Panc1 (cell line): ENCODE measurements around the gene FAM217B. TPM values are rescaled to one million over a fixed set of nuclear protein-coding genes. Genes with fewer than 3 reads are reported as not detected.

ENCODE experiments used
- ATAC-seq: fragments of 200-7000 bp; cut with Tn5 transposase; 2 replicates; pipeline ENCODE4 v1.9.1; 2020; ENCODE audit warnings: mild to moderate bottlenecking, moderate library complexity
- BruUV-seq: library from RNA; stranded (reverse); fragments of 400-500 nt; replicated peaks from 2 replicates; lab custom pipeline; 2021; lab: Mats Ljungman, UMichigan
- CTCF ChIA-PET: fragments of 300-600 bp; sonication (Branson Sonifier 250); formaldehyde crosslinking; loops from one replicate; lab custom pipeline; 2022; ENCODE audit warnings: antibody characterized with exemption; lab: Charles Lee
- POLR2A ChIA-PET: fragments of 300-600 bp; sonication (Branson Sonifier 250); formaldehyde crosslinking; loops from one replicate; lab custom pipeline; 2022; ENCODE audit warnings: antibody characterized with exemption; lab: Charles Lee
- DNase-seq: peaks from one replicate; pipeline ENCODE4 v3.0.0-alpha.2; 2010; ENCODE audit warnings: low read depth, low spot score
- H3K27ac ChIP-seq: 2 replicates; pipeline ENCODE4 v1.5.1; 2011; ENCODE audit warnings: mild to moderate bottlenecking, low read length, inconsistent platforms
- H3K27me3 ChIP-seq: fragments of 200-500 bp; sonication (Bioruptor generic); 2 replicates; pipeline ENCODE4 v1.6.0; 2014; ENCODE audit warnings: low read length, inconsistent platforms; ENCODE audit not compliant: control insufficient read depth, insufficient read depth
- H3K36me3 ChIP-seq: fragments of 200-500 bp; sonication (Bioruptor generic); 2 replicates; pipeline ENCODE4 v1.5.1; 2014; ENCODE audit warnings: inconsistent platforms, mild to moderate bottlenecking, low read length, moderate library complexity; ENCODE audit not compliant: control insufficient read depth, insufficient read depth
- H3K4me1 ChIP-seq: 2 replicates; pipeline ENCODE4 v1.5.1; 2011; ENCODE audit warnings: inconsistent platforms, mild to moderate bottlenecking, low read length, moderate library complexity; ENCODE audit not compliant: control insufficient read depth, insufficient read depth
- H3K4me3 ChIP-seq, 2 experiments: 2 replicates each; pipeline ENCODE4 v1.5.1; 2011 to 2012; ENCODE audit warnings: low read depth in 2 of 2, low read length in 2 of 2, mild to moderate bottlenecking in 2 of 2, inconsistent platforms in 1 of 2, moderate library complexity in 1 of 2
- H3K9me3 ChIP-seq: fragments of 200-500 bp; sonication (Bioruptor generic); 2 replicates; pipeline ENCODE4 v1.5.1; 2014; ENCODE audit warnings: low read depth, mild to moderate bottlenecking, inconsistent platforms, low read length, moderate library complexity; ENCODE audit not compliant: control insufficient read depth, insufficient read depth
- CTCF ChIP-seq: fragments of 450-650 bp; IDR thresholded peaks from 2 replicates; pipeline ENCODE4 v1.5.1; 2017; ENCODE audit warnings: mild to moderate bottlenecking
- POLR2AphosphoS5 ChIP-seq: IDR thresholded peaks from 2 replicates; pipeline ENCODE4 v1.6.1; 2012; ENCODE audit warnings: mild to moderate bottlenecking, low read depth, low read length, moderate library complexity
- REST ChIP-seq, 2 experiments: IDR thresholded peaks; 2 replicates each; pipeline ENCODE4 v1.6.1; 2011 to 2012; ENCODE audit warnings: low read depth in 2 of 2, control low read depth in 1 of 2, low read length in 1 of 2, mild to moderate bottlenecking in 1 of 2, moderate library complexity in 1 of 2; ENCODE audit not compliant: insufficient read depth in 1 of 2
- SIN3A ChIP-seq: IDR thresholded peaks from 2 replicates; pipeline ENCODE4 v1.6.1; 2012; ENCODE audit warnings: low read depth, mild to moderate bottlenecking, low read length, moderate library complexity, borderline replicate concordance; ENCODE audit not compliant: insufficient read depth
- TCF7L2 ChIP-seq: IDR thresholded peaks from 2 replicates; pipeline ENCODE4 v1.6.1; 2011; ENCODE audit warnings: mild to moderate bottlenecking, low read depth, low read length, inconsistent platforms
- in situ Hi-C: cut with HindIII; loops from 2 replicates; pipeline ENCODE4 v1.10.0; 2016; ENCODE audit warnings: low sequenced_read_pairs, low pct_unique_long_range_greater_than_20kb
- intact Hi-C: fragments of 100-400 bp; cut with micrococcal nuclease; formaldehyde crosslinking; loops from one replicate; pipeline ENCODE4 v1.10.0; 2022; ENCODE audit not compliant: unreplicated experiment
- total RNA-seq: library from RNA; stranded (reverse); gene quantifications from one replicate; pipeline ENCODE4 v1.2.1, GENCODE V29; 2021; ENCODE audit not compliant: unreplicated experiment

The FAM217B gene
- total RNA-seq, 1 experiment from 2014 or later: 24.4 TPM

DNA sequence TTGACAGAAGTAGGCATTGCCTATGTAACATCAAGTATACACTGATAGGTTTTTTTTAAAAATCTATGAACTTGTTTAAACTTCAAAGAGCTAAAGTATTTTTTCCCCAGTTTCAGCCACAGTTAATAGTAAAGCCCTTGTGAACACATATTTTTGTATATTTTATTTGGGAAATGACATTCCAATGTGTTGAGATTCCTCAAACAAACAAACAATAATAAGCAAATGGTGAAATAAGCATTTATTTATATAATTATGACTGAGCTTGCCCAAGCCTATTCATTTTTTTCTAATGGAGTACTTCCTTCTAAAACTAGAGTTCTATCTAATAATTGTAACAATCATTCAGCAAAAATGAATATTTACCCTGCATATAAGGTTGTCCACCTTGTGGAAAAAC lies 19.2 kb upstream of the FAM217B start:
- Histone ChIP-seq H3K27ac (no peak overlapping the region), H3K36me3 (peaks cover 24% of the 10 kb centered on the region), H3K4me1 (peaks cover 14% of the 10 kb centered on the region), H3K27me3 (no peaks in the 10 kb centered on the region), H3K9me3 (no peaks in the 10 kb centered on the region), H3K4me3 (no peak overlapping the region)
- POLR2A ChIA-PET: no interaction called here
- in situ Hi-C loops (no loop called here), intact Hi-C loops (no loop called here)
- TF ChIP-seq SIN3A: no peak
- TF ChIP-seq TCF7L2: no peak
- TF ChIP-seq POLR2AphosphoS5: no peak
- no peak for TF ChIP-seq CTCF
- no peak for TF ChIP-seq REST (IDR thresholded peaks at IDR 0.05; ENCODE audit: insufficient read depth in 1 of 2, low read depth in 2 of 2, low read length in 1 of 2)
- ATAC-seq (no peak), DNase-seq (no peak)
- CTCF ChIA-PET: no interaction called here
- no TSS peak for BruUV-seq

DNA sequence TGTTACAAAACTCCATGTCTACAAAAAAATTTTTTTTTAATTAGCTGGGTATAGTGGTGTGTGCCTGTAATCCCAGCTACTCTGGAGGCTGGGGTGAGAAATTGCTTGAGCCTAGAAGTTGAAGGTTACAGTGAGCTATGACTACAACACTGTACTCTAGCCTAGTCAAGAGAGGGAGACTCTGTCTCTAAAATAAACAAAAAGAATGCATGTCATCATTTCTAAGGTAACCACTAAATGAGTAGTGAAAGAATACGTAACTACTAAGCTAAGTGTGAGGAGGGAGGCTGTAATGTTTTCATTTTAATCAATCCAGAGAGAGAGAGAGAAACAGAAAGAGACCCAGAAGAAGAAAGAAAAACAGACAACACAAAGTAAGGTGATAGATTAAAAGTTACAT lies 16.7 kb upstream of the FAM217B start:
- in situ Hi-C loops (no loop called here), intact Hi-C loops (no loop called here)
- ChIA-PET CTCF (no interaction called here), POLR2A (no interaction called here)
- no peaks in the 10 kb centered on the region for H3K9me3 ChIP-seq
- no peak overlapping the region for H3K27ac ChIP-seq
- BruUV-seq: no TSS peak
- no peaks in the 10 kb centered on the region for H3K27me3 ChIP-seq
- no peak overlapping the region for H3K4me3 ChIP-seq
- H3K4me1 ChIP-seq: peaks cover 25% of the 10 kb centered on the region
- H3K36me3 ChIP-seq: peaks cover 24% of the 10 kb centered on the region
- DNase-seq (no peak), ATAC-seq (no peak)
- TF ChIP-seq REST (IDR thresholded peaks at IDR 0.05; ENCODE audit: insufficient read depth in 1 of 2, low read depth in 2 of 2, low read length in 1 of 2) (no peak), SIN3A (no peak), TCF7L2 (no peak), POLR2AphosphoS5 (no peak), CTCF (no peak)
